HCT116 (cell line): ENCODE measurements around the gene SMCO4. TPM values are rescaled to one million over a fixed set of nuclear protein-coding genes. Genes with fewer than 3 reads are reported as not detected.

Source experiments
- ATAC-seq: fragments of 200-7000 bp; cut with Tn5 transposase; 2 replicates; pipeline ENCODE4 v1.9.1; 2020; ENCODE audit warnings: mild to moderate bottlenecking, moderate library complexity
- BruUV-seq: library from RNA; stranded (reverse); fragments of 400-500 nt; replicated peaks from 2 replicates; lab custom pipeline; 2021; lab: Mats Ljungman, UMichigan
- CTCF ChIA-PET: fragments of 300-600 bp; sonication (Branson Sonifier 250); formaldehyde crosslinking; loops from one replicate; lab custom pipeline; 2021; ENCODE audit warnings: antibody characterized with exemption; lab: Charles Lee
- POLR2A ChIA-PET: fragments of 300-600, 350-600 bp; sonication (Branson Sonifier 250); formaldehyde crosslinking; loops from one replicate; lab custom pipeline; 2021; ENCODE audit warnings: antibody characterized with exemption; lab: Charles Lee
- RAD21 ChIA-PET, 2 experiments: fragments of 300-600 bp; sonication (Branson Sonifier 250); formaldehyde crosslinking; loops; one replicate each; lab custom pipeline; 2023; ENCODE audit warnings: low total read pairs in 2 of 2; ENCODE audit not compliant: uncharacterized antibody in 2 of 2, unreplicated experiment in 2 of 2, low non-redundant PET in 1 of 2; lab: Charles Lee
- DNase-seq: peaks from one replicate; pipeline ENCODE4 v3.0.0-alpha.2; 2010; ENCODE audit warnings: low read depth, low spot score
- H2AFZ ChIP-seq: fragments of 200-600 bp; shearing (Covaris generic), sonication (generic); 2 replicates; pipeline ENCODE4 v1.6.1; 2017; ENCODE audit warnings: low read depth, mixed run types, mixed read lengths, antibody characterized with exemption, low read length; ENCODE audit not compliant: poor library complexity, severe bottlenecking
- H3K27ac ChIP-seq: 2 replicates; pipeline ENCODE4 v1.5.1; 2012; ENCODE audit warnings: low read depth, low read length
- H3K27me3 ChIP-seq: fragments of 200-600 bp; sonication (generic); 2 replicates; pipeline ENCODE4 v1.6.1; 2016; ENCODE audit warnings: mixed run types, low read length, mixed read lengths; ENCODE audit not compliant: insufficient read depth
- H3K36me3 ChIP-seq, 2 experiments: fragments of 200-500 bp in 1 of 2; fragments of 200-600 bp in 1 of 2; sonication (Bioruptor generic) in 1 of 2; sonication (generic) in 1 of 2; 2 replicates each; pipeline versions ENCODE4 v1.5.1 to v1.6.1; 2014 to 2016; ENCODE audit warnings: low read length in 2 of 2, inconsistent platforms in 1 of 2, mixed read lengths in 1 of 2, mixed run types in 1 of 2; ENCODE audit not compliant: insufficient read depth in 2 of 2, control insufficient read depth in 1 of 2
- H3K4me1 ChIP-seq, 2 experiments: fragments of 200-600 bp in 1 of 2; sonication (generic) in 1 of 2; 2 replicates each; pipeline versions ENCODE4 v1.5.1 to v1.6.1; 2012 to 2017; ENCODE audit warnings: low read length in 2 of 2, inconsistent platforms in 1 of 2, mild to moderate bottlenecking in 1 of 2, mixed read lengths in 1 of 2, mixed run types in 1 of 2, moderate library complexity in 1 of 2; ENCODE audit not compliant: insufficient read depth in 2 of 2, control insufficient read depth in 1 of 2
- H3K4me2 ChIP-seq: fragments of 200-600 bp; sonication (generic); 2 replicates; pipeline ENCODE4 v1.6.1; 2017; ENCODE audit warnings: mixed run types, low read length, mixed read lengths
- H3K4me3 ChIP-seq, 2 experiments: fragments of 200-600 bp in 1 of 2; sonication (generic) in 1 of 2; replicated peaks in 1 of 2; 2 replicates each; pipeline ENCODE4 v1.5.1; 2011 to 2016; ENCODE audit warnings: low read length in 2 of 2, control low read depth in 1 of 2, low read depth in 1 of 2, mild to moderate bottlenecking in 1 of 2, mixed read lengths in 1 of 2, mixed run types in 1 of 2
- H3K79me2 ChIP-seq: fragments of 200-600 bp; sonication (generic); 2 replicates; pipeline ENCODE4 v1.6.1; 2017; ENCODE audit warnings: mild to moderate bottlenecking, mixed run types, low read length, moderate library complexity, mixed read lengths; ENCODE audit not compliant: insufficient read depth
- H3K9ac ChIP-seq: fragments of 200-600 bp; sonication (generic); 2 replicates; pipeline ENCODE4 v1.6.1; 2016; ENCODE audit warnings: low read length, mixed read lengths
- H3K9me2 ChIP-seq: fragments of 200-600 bp; sonication (generic), shearing (Covaris generic); 2 replicates; pipeline ENCODE4 v1.6.1; 2017; ENCODE audit warnings: mixed run types, mild to moderate bottlenecking, moderate library complexity; ENCODE audit not compliant: insufficient read depth
- H3K9me3 ChIP-seq, 2 experiments: fragments of 200-500 bp in 1 of 2; fragments of 200-600 bp in 1 of 2; sonication (Bioruptor generic) in 1 of 2; sonication (generic) in 1 of 2; 2 replicates each; pipeline ENCODE4 v1.6.1; 2014 to 2017; ENCODE audit warnings: low read length in 2 of 2, mixed read lengths in 2 of 2, inconsistent platforms in 1 of 2, low read depth in 1 of 2, mild to moderate bottlenecking in 1 of 2, mixed run types in 1 of 2, moderate library complexity in 1 of 2; ENCODE audit not compliant: control insufficient read depth in 1 of 2, insufficient read depth in 1 of 2
- H4K20me1 ChIP-seq: fragments of 200-600 bp; sonication (generic), shearing (Covaris generic); 2 replicates; pipeline ENCODE4 v1.6.1; 2017; ENCODE audit warnings: mixed run types, mild to moderate bottlenecking, moderate library complexity; ENCODE audit not compliant: insufficient read depth
- ATF3 ChIP-seq: IDR thresholded peaks from 2 replicates; pipeline ENCODE4 v1.6.1; 2012
- CBX3 ChIP-seq: IDR thresholded peaks from 2 replicates; pipeline ENCODE4 v1.6.1; 2012; ENCODE audit warnings: low read depth
- CTCF ChIP-seq, 3 experiments: fragments of 200-600 bp in 1 of 3; sonication (generic) in 1 of 3; IDR thresholded peaks in 2 of 3; conservative IDR thresholded peaks in 1 of 3; 2 replicates each; pipeline ENCODE4 v1.5.1; 2012 to 2017; ENCODE audit warnings: low read depth in 2 of 3, low read length in 2 of 3, antibody characterized with exemption in 1 of 3, borderline replicate concordance in 1 of 3, control low read depth in 1 of 3, mild to moderate bottlenecking in 1 of 3, mixed read lengths in 1 of 3, mixed run types in 1 of 3, moderate library complexity in 1 of 3; ENCODE audit not compliant: insufficient read depth in 1 of 3
- EZH2phosphoT487 ChIP-seq: fragments of 200-600 bp; IDR thresholded peaks from 2 replicates; pipeline ENCODE4 v1.6.1; 2018; ENCODE audit warnings: antibody characterized with exemption, borderline replicate concordance
- FOSL1 ChIP-seq: IDR thresholded peaks from 2 replicates; pipeline ENCODE4 v1.6.1; 2012; ENCODE audit warnings: low read depth
- POLR2A ChIP-seq: IDR thresholded peaks from 2 replicates; pipeline ENCODE4 v1.7.0; 2011; ENCODE audit warnings: borderline replicate concordance; ENCODE audit not compliant: insufficient read depth, insufficient read length; ENCODE audit errors: extremely low read depth
- SP1 ChIP-seq: IDR thresholded peaks from 2 replicates; pipeline ENCODE4 v1.6.1; 2012; ENCODE audit warnings: low read depth
- YY1 ChIP-seq: IDR thresholded peaks from 2 replicates; pipeline ENCODE4 v1.6.1; 2011; ENCODE audit warnings: low read length, low read depth, moderate library complexity, mild to moderate bottlenecking; ENCODE audit not compliant: insufficient replicate concordance; ENCODE audit errors: extremely low read depth
- ZBTB33 ChIP-seq: IDR thresholded peaks from 2 replicates; pipeline ENCODE4 v1.6.1; 2011; ENCODE audit warnings: mild to moderate bottlenecking, low read length, moderate library complexity; ENCODE audit not compliant: insufficient replicate concordance; ENCODE audit errors: extremely low read depth
- ZFX ChIP-seq: fragments of 450-650 bp; IDR thresholded peaks from 2 replicates; pipeline ENCODE4 v1.6.1; 2017
- ZNF274 ChIP-seq: fragments of 200-500 bp; sonication (Bioruptor generic); IDR thresholded peaks from 2 replicates; pipeline ENCODE4 v1.6.1; 2014; ENCODE audit warnings: mild to moderate bottlenecking, low read depth, low read length, inconsistent platforms
- intact Hi-C: fragments of 100-400 bp; cut with micrococcal nuclease; formaldehyde crosslinking; loops from 2 replicates; pipeline ENCODE4 v1.10.0; 2022
- total RNA-seq: library from RNA; stranded (reverse); gene quantifications from one replicate; pipeline ENCODE4 v1.2.1, GENCODE V29; 2021; ENCODE audit not compliant: unreplicated experiment

The SMCO4 gene
- total RNA-seq, 1 experiment from 2014 or later, result 23.1 TPM

GRCh38 chr11:93512073-93512475, 31.1 kb downstream of the SMCO4 start:
- H3K4me1 ChIP-seq, result no peaks in the 10 kb centered on the region
- no peaks in the 10 kb centered on the region for H3K27me3 ChIP-seq
- ChIA-PET POLR2A (no interaction called here), RAD21 (no interaction called here), CTCF (no interaction called here)
- no peak overlapping the region for H2AFZ ChIP-seq
- intact Hi-C loops, result no loop called here
- H3K79me2 ChIP-seq, result no peaks in the 10 kb centered on the region
- H3K36me3 ChIP-seq, result no peaks in the 10 kb centered on the region
- no peak overlapping the region for H3K4me2 ChIP-seq
- DNase-seq, result no peak
- no peaks in the 10 kb centered on the region for H3K9me3 ChIP-seq
- no peak overlapping the region for H3K9ac ChIP-seq
- H4K20me1 ChIP-seq, result no peaks in the 10 kb centered on the region
- H3K27ac ChIP-seq, result no peak overlapping the region
- no peak overlapping the region for H3K4me3 ChIP-seq
- TF ChIP-seq FOSL1, result no peak
- ATAC-seq, result no peak
- no peaks in the 10 kb centered on the region for H3K9me2 ChIP-seq
- BruUV-seq, result no TSS peak

GRCh38 chr11:93510196-93510873, 32.9 kb downstream of the SMCO4 start:
- H3K4me2 ChIP-seq, result no peak overlapping the region
- no peaks in the 10 kb centered on the region for H4K20me1 ChIP-seq
- no peaks in the 10 kb centered on the region for H3K27me3 ChIP-seq
- no peak overlapping the region for H3K4me3 ChIP-seq
- ChIA-PET RAD21 (no interaction called here), POLR2A (no interaction called here), CTCF (no interaction called here)
- H3K79me2 ChIP-seq, result no peaks in the 10 kb centered on the region
- H3K36me3 ChIP-seq, result no peaks in the 10 kb centered on the region
- H2AFZ ChIP-seq, result no peak overlapping the region
- H3K9me3 ChIP-seq, result no peaks in the 10 kb centered on the region
- no peaks in the 10 kb centered on the region for H3K9me2 ChIP-seq
- intact Hi-C loops, result no loop called here
- H3K27ac ChIP-seq, result no peak overlapping the region
- H3K4me1 ChIP-seq, result no peaks in the 10 kb centered on the region
- ATAC-seq, result no peak
- DNase-seq, result no peak
- H3K9ac ChIP-seq, result no peak overlapping the region
- no TSS peak for BruUV-seq
- TF ChIP-seq POLR2A, result no peak
- TF ChIP-seq EZH2phosphoT487, result no peak
- no peak for TF ChIP-seq ATF3
- TF ChIP-seq CBX3, result no peak
- TF ChIP-seq SP1, result no peak
- no peak for TF ChIP-seq CTCF (IDR thresholded peaks at IDR 0.05 in 2 of 3, conservative IDR thresholded peaks at IDR 0.05 in 1 of 3; ENCODE audit: borderline replicate concordance in 1 of 3, insufficient read depth in 1 of 3, low read depth in 2 of 3, low read length in 2 of 3)
- no peak for TF ChIP-seq ZNF274
- no peak for TF ChIP-seq YY1
- no peak for TF ChIP-seq ZFX
- no peak for TF ChIP-seq ZBTB33
